Measurements from ENCODE around the gene UBE2V1.

Gene UBE2V1

DNA sequence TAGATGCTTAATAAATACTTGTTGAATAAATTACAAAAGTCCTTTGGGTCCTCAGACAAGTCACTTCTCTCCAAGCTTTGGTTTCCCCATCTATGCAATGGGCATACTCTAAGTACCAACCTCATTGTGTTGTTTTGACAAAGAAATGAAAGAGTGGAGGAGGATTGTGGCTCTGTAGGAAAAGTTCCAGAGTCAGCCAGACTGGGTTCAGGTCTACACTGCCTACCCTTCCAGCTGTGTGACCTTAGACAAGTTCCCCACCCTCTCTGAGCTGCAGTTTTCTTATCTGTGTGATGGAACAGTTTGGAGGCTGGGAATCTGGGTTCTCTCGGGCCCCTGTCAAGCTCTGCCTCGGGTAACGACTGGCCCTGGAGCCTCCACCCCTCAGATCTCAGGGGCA lies 76.2 kb downstream of the UBE2V1 start:
- Histone ChIP-seq H3K27ac (ENCODE audit: low read length) (no peak overlapping the region), H2AFZ (ENCODE audit: low read depth, low read length) (no peak overlapping the region), H4K20me1 (ENCODE audit: insufficient read depth, low read length) (no peaks in the 10 kb centered on the region), H3K4me2 (ENCODE audit: low read length) (no peak overlapping the region), H3K27me3 (ENCODE audit: low read depth, low read length) (no peaks in the 10 kb centered on the region), H3K36me3 (replicated peaks; ENCODE audit: low read depth, low read length) (no peaks in the 10 kb centered on the region), H3K9ac (ENCODE audit: low read length) (no peak overlapping the region), H3K4me1 (ENCODE audit: low read length) (peaks cover 16% of the 10 kb centered on the region), H3K79me2 (ENCODE audit: low read length) (no peaks in the 10 kb centered on the region), H3K4me3 (ENCODE audit: low read length) (no peak overlapping the region), H3K9me3 (ENCODE audit: insufficient read depth, low read length) (no peaks in the 10 kb centered on the region)
- TF ChIP-seq, protein P1, sequence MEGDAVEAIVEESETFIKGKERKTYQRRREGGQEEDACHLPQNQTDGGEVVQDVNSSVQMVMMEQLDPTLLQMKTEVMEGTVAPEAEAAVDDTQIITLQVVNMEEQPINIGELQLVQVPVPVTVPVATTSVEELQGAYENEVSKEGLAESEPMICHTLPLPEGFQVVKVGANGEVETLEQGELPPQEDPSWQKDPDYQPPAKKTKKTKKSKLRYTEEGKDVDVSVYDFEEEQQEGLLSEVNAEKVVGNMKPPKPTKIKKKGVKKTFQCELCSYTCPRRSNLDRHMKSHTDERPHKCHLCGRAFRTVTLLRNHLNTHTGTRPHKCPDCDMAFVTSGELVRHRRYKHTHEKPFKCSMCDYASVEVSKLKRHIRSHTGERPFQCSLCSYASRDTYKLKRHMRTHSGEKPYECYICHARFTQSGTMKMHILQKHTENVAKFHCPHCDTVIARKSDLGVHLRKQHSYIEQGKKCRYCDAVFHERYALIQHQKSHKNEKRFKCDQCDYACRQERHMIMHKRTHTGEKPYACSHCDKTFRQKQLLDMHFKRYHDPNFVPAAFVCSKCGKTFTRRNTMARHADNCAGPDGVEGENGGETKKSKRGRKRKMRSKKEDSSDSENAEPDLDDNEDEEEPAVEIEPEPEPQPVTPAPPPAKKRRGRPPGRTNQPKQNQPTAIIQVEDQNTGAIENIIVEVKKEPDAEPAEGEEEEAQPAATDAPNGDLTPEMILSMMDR (IDR thresholded peaks at IDR 0.05; ENCODE audit: low read depth, low read length) = no peak
- no peak for TF ChIP-seq EZH2phosphoT487 (IDR thresholded peaks at IDR 0.05; ENCODE audit: low read depth)

DNA sequence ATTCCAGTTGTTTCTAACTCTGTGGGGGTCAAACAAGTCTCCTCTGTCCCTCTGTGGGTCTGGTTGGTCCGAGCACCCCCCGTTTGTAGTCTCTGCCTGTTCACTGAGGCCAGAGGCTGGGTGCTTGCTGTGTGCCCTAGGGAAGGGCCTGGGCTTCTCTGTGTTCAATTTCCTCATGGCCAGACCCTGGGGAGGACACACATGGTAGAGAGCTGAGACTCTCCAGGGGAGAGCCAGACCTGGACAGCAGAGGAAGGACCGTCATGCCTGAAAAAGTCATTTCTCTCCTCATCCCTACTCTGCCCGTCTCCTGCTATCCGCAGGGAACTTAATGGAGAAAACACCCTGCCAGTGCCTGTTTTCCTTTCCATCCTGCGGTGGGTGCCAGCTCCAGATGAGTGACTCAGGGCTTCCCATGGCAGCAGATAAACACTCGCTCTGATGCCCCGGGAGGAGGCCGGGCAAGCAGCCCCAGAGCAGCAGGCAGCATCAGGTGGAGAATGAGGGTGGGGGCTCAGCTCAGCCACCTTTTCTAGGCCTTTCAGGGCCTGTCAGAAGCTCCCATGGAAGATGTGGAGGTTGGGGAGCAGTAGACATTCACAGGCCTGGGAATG lies 78.3 kb downstream of the UBE2V1 start:
- no peaks in the 10 kb centered on the region for H3K4me1 ChIP-seq (ENCODE audit: low read length)

DNA sequence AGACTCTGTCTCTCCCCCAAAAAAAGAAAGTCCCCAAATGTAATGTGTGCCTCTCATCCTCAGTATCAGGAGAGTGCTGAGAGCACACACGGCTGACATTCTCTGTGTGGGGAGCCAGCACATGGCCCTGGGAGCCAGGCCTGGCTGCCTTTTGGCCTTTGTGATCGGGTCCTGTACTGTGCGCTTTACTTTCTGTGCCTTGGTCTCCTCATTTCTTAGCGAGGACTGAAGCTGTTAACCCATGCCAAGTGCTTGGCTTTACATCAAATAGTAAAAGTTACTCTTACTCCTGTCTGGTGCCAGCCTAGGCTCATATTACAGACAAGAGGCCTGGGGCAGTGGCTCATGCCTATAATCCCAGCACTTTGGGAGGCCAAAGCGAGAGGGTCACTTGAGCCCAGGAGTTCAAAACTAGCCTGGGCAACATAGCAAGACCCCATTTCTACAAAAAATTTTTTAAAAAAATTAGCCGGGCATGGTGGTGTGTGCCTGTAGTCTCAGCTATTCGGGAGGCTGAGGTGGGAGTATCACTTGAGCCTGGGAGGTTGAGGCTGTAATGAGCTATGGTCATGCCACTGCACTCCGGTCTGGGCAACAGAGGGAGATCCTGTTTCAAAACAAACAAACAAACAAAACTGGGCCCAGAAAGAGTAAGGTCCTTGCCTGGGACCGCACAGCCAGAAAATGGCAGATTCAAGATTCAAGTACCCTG lies 79.8 kb downstream of the UBE2V1 start:
- TF ChIP-seq, protein P1 (IDR thresholded peaks at IDR 0.05; ENCODE audit: low read depth, low read length) = no peak
- no peak for TF ChIP-seq EZH2phosphoT487 (IDR thresholded peaks at IDR 0.05; ENCODE audit: low read depth)
- Histone ChIP-seq H4K20me1 (ENCODE audit: insufficient read depth, low read length) (no peaks in the 10 kb centered on the region), H3K4me2 (ENCODE audit: low read length) (no peak overlapping the region), H3K27me3 (ENCODE audit: low read depth, low read length) (peaks cover 8% of the 10 kb centered on the region), H3K9me3 (ENCODE audit: insufficient read depth, low read length) (no peaks in the 10 kb centered on the region), H3K4me1 (ENCODE audit: low read length) (no peaks in the 10 kb centered on the region), H2AFZ (ENCODE audit: low read depth, low read length) (no peak overlapping the region), H3K9ac (ENCODE audit: low read length) (no peak overlapping the region), H3K36me3 (replicated peaks; ENCODE audit: low read depth, low read length) (no peaks in the 10 kb centered on the region), H3K27ac (ENCODE audit: low read length) (no peak overlapping the region), H3K79me2 (ENCODE audit: low read length) (no peaks in the 10 kb centered on the region), H3K4me3 (ENCODE audit: low read length) (no peak overlapping the region)

More for the DNA sequence above, 78.3 kb downstream of the UBE2V1 start:
- Histone ChIP-seq H4K20me1 (ENCODE audit: insufficient read depth, low read length) (no peaks in the 10 kb centered on the region), H3K4me2 (ENCODE audit: low read length) (no peak overlapping the region), H3K9ac (ENCODE audit: low read length) (no peak overlapping the region), H3K4me3 (ENCODE audit: low read length) (no peak overlapping the region), H3K27me3 (ENCODE audit: low read depth, low read length) (peaks cover 8% of the 10 kb centered on the region), H3K36me3 (replicated peaks; ENCODE audit: low read depth, low read length) (no peaks in the 10 kb centered on the region), H2AFZ (ENCODE audit: low read depth, low read length) (no peak overlapping the region), H3K27ac (ENCODE audit: low read length) (no peak overlapping the region), H3K9me3 (ENCODE audit: insufficient read depth, low read length) (no peaks in the 10 kb centered on the region), H3K79me2 (ENCODE audit: low read length) (no peaks in the 10 kb centered on the region)
- TF ChIP-seq, protein P1 (IDR thresholded peaks at IDR 0.05; ENCODE audit: low read depth, low read length) = no peak
- no peak for TF ChIP-seq EZH2phosphoT487 (IDR thresholded peaks at IDR 0.05; ENCODE audit: low read depth)
